Measurements from ENCODE around the gene DMD.

DNA sequence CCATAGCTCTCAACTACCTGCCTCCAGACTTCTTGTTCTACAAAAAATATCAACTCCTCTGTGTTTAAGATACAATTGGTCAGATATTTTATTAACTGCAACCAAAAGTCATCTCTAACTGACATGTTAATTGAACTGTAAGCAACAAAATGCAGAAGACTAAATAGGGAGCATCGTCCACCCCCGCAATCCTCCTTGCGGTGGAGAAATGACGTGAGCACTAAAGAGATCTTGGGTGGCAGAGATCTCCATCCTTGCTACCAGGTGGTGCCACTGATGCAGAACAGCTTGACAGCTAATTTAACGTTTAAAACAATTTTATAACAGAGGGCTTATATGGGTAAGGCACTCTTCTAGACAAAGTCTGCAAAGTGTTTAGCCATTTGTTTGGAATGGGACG, 1975.1 kb downstream of the DMD start:
- TF ChIP-seq, protein P1, sequence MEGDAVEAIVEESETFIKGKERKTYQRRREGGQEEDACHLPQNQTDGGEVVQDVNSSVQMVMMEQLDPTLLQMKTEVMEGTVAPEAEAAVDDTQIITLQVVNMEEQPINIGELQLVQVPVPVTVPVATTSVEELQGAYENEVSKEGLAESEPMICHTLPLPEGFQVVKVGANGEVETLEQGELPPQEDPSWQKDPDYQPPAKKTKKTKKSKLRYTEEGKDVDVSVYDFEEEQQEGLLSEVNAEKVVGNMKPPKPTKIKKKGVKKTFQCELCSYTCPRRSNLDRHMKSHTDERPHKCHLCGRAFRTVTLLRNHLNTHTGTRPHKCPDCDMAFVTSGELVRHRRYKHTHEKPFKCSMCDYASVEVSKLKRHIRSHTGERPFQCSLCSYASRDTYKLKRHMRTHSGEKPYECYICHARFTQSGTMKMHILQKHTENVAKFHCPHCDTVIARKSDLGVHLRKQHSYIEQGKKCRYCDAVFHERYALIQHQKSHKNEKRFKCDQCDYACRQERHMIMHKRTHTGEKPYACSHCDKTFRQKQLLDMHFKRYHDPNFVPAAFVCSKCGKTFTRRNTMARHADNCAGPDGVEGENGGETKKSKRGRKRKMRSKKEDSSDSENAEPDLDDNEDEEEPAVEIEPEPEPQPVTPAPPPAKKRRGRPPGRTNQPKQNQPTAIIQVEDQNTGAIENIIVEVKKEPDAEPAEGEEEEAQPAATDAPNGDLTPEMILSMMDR (IDR thresholded peaks at IDR 0.05) = no peak
- TF ChIP-seq POLR2A (IDR thresholded peaks at IDR 0.05) = no peak
